ENCODE data around the gene TFE3. TPM values are rescaled to one million over a fixed set of nuclear protein-coding genes. Genes with fewer than 3 reads are reported as not detected.

Gene TFE3, protein sequence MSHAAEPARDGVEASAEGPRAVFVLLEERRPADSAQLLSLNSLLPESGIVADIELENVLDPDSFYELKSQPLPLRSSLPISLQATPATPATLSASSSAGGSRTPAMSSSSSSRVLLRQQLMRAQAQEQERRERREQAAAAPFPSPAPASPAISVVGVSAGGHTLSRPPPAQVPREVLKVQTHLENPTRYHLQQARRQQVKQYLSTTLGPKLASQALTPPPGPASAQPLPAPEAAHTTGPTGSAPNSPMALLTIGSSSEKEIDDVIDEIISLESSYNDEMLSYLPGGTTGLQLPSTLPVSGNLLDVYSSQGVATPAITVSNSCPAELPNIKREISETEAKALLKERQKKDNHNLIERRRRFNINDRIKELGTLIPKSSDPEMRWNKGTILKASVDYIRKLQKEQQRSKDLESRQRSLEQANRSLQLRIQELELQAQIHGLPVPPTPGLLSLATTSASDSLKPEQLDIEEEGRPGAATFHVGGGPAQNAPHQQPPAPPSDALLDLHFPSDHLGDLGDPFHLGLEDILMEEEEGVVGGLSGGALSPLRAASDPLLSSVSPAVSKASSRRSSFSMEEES
- total RNA-seq = 9.2 and 10.8 TPM in 2 replicates

GRCh38 chrX:49043220-49043986 lies at the start of gene TFE3:
Gene TFE3 (minus strand): TSS chrX:49043357. CDS start chrX:49043226, 131 bp downstream.

GRCh38 chrX:49079489-49080428 lies 36.6 kb upstream of the TFE3 start, which contains the start of gene WDR45:
Gene WDR45 (minus strand): TSS chrX:49079887. CDS start chrX:49078095, 1,792 bp downstream.

DNA sequence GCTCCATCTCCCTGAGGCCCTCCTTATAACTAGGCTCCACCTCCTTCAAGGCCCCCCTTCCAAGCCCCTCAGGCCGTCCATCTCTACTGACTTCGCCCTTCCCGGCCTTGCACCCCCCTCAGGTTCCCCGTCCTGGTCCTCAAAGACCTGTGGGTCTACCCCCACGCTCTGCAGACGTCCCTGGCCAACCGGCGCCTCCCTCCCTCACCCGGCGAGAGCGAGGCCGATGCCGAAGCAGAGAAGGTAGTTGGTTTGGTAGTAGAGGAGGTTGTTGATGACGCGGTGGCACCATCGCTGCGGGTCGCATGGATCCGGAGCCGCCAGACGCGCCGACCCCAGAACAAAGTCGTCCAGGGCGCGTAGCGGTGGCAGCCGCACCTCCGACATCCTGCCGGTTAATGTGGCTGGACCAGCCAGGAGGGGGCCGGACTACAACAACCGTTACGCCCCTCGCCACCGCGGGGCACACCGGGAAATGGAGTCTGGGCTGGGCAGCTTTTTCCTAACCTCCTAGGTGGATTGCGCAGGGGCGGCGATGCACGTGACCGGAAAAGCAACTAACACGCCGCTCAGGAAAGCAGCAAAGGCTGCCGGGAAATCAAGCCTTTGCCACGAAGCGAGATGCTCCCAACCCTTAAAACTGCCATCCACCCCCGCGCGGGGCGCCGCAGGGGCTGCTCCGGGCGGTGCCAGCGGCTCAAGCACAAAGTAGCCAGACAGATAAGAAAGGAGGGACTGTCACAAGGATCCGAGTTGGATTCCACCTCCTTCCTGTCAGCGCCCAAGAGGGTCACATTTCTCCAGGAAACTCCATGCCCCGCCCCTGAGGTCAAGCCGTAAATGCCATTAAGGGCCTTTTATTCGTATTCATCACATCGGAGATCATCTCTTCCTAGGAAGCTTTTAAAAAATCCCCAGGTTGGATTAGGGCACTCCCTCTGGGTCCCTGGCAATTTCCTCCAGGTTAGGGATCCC lies 30.7 kb upstream of the TFE3 start, which contains the start of gene PRAF2:
PRAF2 (minus strand) TSS at position 402 of the 975 bp plus-strand sequence; CDS start at position 387, 15 bp downstream.

GRCh38 chrX:49058794-49059193 lies 15.6 kb upstream of the TFE3 start, which contains the start of gene CCDC120:
Gene CCDC120 (plus strand): TSS chrX:49058999. CDS start chrX:49062042, 3,043 bp downstream.

DNA sequence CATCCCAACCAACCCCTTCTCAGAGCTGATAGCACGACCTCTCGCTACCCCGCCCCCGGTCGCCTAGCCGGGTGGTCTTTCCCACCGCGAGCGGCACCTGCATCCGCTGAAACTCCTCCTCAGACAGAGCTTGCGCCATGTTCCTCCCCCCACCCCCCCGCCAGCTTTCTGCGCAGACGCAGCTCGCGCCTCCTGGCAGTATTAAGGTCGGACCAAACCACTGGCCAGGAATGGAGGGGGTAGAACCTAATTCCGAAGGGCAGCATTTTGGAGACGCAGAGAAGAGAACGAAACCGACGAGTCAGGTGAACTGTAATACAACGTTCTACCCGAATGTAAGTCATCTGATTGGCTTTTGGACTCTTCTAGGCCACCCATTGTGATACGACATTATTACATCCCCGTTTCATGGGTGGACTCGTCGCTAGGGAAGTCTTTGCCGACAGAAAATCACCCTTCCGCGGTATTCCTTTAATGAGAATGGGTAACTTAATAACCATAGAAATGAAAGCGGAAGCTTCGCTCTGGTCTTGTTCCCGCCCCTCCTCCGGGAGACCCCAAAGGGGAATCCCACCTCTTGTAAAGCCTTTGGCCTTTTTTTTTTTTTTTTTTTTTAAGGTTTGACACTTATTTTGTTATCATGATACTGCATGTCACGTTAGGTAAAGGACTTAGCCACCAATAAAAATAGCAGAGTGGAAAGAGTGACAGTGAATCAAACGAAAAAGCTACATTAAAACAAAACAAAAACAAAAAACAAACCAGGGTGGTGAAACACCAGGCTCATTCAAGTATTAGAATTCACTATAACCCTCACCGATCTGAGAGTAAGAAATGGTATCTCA lies 40.8 kb downstream of the TFE3 start, which contains the start of gene GRIPAP1:
GRIPAP1 (minus strand) TSS at position 174 of the 845 bp plus-strand sequence; CDS start at position 139, 35 bp downstream.

Other genes with a start within 250 kb of the TFE3 start
- 21.7 and 25.2 TPM in 2 replicates for gene HDAC6, start 241.3 kb downstream of the TFE3 start, total RNA-seq
- not detected in 2 replicates for gene ERAS, start 216.8 kb downstream of the TFE3 start, total RNA-seq
- 0.09 and 0.11 TPM in 2 replicates for gene PCSK1N, start 207.7 kb downstream of the TFE3 start, total RNA-seq
- 18.6 and 20.2 TPM in 2 replicates for gene TIMM17B, start 145.6 kb downstream of the TFE3 start, total RNA-seq
- 73.4 and 80.2 TPM in 2 replicates for gene PQBP1, start 145.4 kb downstream of the TFE3 start, total RNA-seq
- 7.8 and 11.9 TPM in 2 replicates for gene SLC35A2, start 131.7 kb downstream of the TFE3 start, total RNA-seq
- gene PIM2, start 124.3 kb downstream of the TFE3 start, total RNA-seq = 3.0 and 3.4 TPM in 2 replicates
- gene OTUD5, start 85.8 kb downstream of the TFE3 start, total RNA-seq = 25.8 and 26.0 TPM in 2 replicates
- gene KCND1, start 71.5 kb downstream of the TFE3 start, total RNA-seq = 0.09 and 0.22 TPM in 2 replicates
- 14.7 and 17.6 TPM in 2 replicates for gene GRIPAP1, start 41.1 kb downstream of the TFE3 start, total RNA-seq
- gene CCDC120, start 15.6 kb upstream of the TFE3 start, total RNA-seq = 0.52 and 0.54 TPM in 2 replicates
- gene PRAF2, start 30.6 kb upstream of the TFE3 start, total RNA-seq = 3.2 and 3.5 TPM in 2 replicates
- 15.4 and 22.4 TPM in 2 replicates for gene WDR45, start 36.5 kb upstream of the TFE3 start, total RNA-seq
- gene GPKOW, start 80.4 kb upstream of the TFE3 start, total RNA-seq = 19.0 TPM in 2 replicates
- gene MAGIX, start 119.4 kb upstream of the TFE3 start, total RNA-seq = 0.43 and 0.76 TPM in 2 replicates
- 7.8 TPM in 2 replicates for gene PLP2, start 128.5 kb upstream of the TFE3 start, total RNA-seq
- gene PRICKLE3, start 143.0 kb upstream of the TFE3 start, total RNA-seq = 2.9 and 3.6 TPM in 2 replicates
- 0.17 and 0.22 TPM in 2 replicates for gene SYP, start 156.8 kb upstream of the TFE3 start, total RNA-seq
- gene CACNA1F, start 190.0 kb upstream of the TFE3 start, total RNA-seq = under 0.01 TPM in 2 replicates
- 6.3 and 7.6 TPM in 2 replicates for gene CCDC22, start 192.1 kb upstream of the TFE3 start, total RNA-seq
- gene FOXP3, start 221.4 kb upstream of the TFE3 start, total RNA-seq = under 0.01 TPM in 1 of 2 replicates, not detected in the other
- 1.6 and 1.7 TPM in 2 replicates for gene PPP1R3F, start 226.4 kb upstream of the TFE3 start, total RNA-seq

All from dermis lymphatic vessel endothelial cell (primary cell).